Adrenal gland (tissue), 5 donors: ENCODE results near the gene EVI5L.

Experiments
- POLR2A ChIP-seq, 2 donors: fragments of 450-650 bp; IDR thresholded peaks; one replicate each; pipeline ENCODE4 v1.6.1; 2017; ENCODE audit warnings: antibody characterized with exemption in 2 of 2, mild to moderate bottlenecking in 2 of 2, moderate library complexity in 1 of 2
- TF ChIP-seq, protein P1 (sequence below), 6 experiments: fragments of 450-650 bp in 4 of 6; fragments of 200-600 bp in 2 of 6; sonication (generic) in 1 of 6; IDR thresholded peaks; 1 replicate in 5 of 6; 2 replicates in 1 of 6; pipeline versions ENCODE4 v1.5.1 to v1.8.0; 2016 to 2021; ENCODE audit warnings: antibody characterized with exemption in 6 of 6, mild to moderate bottlenecking in 2 of 6, moderate library complexity in 1 of 6
- donor health status: DM: no; HTN: no; CAD: no.

DNA sequence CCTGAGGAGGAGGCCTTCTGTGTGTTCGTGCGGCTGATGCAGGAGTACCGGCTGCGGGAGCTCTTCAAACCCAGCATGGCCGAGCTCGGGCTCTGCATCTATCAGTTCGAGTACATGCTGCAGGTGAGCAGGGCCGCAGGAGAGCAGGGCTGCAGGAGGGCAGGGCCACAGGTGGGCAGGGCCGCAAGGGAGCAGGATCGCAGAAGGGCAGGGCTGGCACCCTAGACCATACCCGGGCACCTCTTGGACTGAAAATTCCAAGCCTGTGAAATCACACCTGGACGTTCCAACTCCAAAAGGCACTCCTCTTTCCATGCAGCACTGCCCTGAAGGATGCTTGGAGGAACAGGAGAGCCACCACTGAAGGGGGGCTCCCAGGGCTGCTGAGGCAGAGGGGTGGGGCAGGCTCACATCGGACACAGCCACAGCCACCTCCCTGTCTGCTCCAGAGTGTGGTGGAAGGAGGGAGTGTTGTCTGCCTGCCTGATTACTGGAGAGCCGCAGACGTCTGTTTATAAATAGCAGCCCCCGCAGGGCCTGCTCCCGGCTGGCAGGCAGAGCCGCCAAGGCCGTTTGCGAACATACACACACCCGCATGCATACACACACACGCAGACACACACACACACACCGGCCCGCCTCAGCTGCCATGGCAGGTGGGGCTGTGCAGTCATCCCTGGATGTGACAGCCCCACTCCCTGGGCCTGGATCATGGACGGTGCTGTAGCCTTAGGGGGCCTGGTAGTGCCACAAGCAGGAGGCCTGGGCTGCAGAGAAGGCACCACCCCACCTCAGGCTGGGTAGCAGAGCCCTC lies 20.2 kb downstream of the EVI5L start:
- TF ChIP-seq, protein P1, sequence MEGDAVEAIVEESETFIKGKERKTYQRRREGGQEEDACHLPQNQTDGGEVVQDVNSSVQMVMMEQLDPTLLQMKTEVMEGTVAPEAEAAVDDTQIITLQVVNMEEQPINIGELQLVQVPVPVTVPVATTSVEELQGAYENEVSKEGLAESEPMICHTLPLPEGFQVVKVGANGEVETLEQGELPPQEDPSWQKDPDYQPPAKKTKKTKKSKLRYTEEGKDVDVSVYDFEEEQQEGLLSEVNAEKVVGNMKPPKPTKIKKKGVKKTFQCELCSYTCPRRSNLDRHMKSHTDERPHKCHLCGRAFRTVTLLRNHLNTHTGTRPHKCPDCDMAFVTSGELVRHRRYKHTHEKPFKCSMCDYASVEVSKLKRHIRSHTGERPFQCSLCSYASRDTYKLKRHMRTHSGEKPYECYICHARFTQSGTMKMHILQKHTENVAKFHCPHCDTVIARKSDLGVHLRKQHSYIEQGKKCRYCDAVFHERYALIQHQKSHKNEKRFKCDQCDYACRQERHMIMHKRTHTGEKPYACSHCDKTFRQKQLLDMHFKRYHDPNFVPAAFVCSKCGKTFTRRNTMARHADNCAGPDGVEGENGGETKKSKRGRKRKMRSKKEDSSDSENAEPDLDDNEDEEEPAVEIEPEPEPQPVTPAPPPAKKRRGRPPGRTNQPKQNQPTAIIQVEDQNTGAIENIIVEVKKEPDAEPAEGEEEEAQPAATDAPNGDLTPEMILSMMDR (IDR thresholded peaks at IDR 0.05), result no peak
- no peak for TF ChIP-seq POLR2A (IDR thresholded peaks at IDR 0.05)
